Peyer's patch (tissue), 4 donors: ENCODE measurements around the gene EIF2AK2.

Source experiments
- POLR2A ChIP-seq, 2 donors: fragments of 450-650 bp; IDR thresholded peaks; one replicate each; pipeline ENCODE4 v1.5.1; 2017; ENCODE audit warnings: antibody characterized with exemption in 2 of 2, mild to moderate bottlenecking in 2 of 2, moderate library complexity in 2 of 2
- TF ChIP-seq, protein P1 (sequence below), 6 experiments: fragments of 450-650 bp in 4 of 6; fragments of 200-600 bp in 2 of 6; sonication (generic) in 1 of 6; IDR thresholded peaks; one replicate each; pipeline ENCODE4 v1.5.1; 2017 to 2019; ENCODE audit warnings: antibody characterized with exemption in 6 of 6, mild to moderate bottlenecking in 3 of 6, moderate library complexity in 1 of 6

DNA sequence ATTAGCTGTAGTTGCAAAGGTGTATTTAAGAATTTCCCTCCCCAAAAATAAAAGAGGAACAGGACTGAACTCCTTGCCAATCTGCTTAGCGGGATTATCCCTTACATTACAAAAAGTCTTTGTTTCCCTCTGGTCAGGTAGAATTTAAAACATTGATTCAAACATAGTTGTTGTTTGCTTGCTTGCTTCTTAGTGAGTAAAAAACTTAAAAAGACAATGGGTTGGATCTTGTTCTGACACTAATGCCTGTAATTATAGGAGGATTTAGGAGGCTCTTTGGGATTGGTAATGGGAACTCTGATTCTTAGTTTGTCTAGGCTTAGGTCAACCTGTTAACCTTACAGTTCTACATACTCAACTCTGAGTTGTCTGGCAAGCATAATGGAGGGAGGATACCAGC, 35.8 kb upstream of the EIF2AK2 start:
- TF ChIP-seq, protein P1, sequence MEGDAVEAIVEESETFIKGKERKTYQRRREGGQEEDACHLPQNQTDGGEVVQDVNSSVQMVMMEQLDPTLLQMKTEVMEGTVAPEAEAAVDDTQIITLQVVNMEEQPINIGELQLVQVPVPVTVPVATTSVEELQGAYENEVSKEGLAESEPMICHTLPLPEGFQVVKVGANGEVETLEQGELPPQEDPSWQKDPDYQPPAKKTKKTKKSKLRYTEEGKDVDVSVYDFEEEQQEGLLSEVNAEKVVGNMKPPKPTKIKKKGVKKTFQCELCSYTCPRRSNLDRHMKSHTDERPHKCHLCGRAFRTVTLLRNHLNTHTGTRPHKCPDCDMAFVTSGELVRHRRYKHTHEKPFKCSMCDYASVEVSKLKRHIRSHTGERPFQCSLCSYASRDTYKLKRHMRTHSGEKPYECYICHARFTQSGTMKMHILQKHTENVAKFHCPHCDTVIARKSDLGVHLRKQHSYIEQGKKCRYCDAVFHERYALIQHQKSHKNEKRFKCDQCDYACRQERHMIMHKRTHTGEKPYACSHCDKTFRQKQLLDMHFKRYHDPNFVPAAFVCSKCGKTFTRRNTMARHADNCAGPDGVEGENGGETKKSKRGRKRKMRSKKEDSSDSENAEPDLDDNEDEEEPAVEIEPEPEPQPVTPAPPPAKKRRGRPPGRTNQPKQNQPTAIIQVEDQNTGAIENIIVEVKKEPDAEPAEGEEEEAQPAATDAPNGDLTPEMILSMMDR (IDR thresholded peaks at IDR 0.05) = no peak
- no peak for TF ChIP-seq POLR2A (IDR thresholded peaks at IDR 0.05)
